HG03469 (cell line): ENCODE measurements around the gene ABHD12B.
A peak's percentile ranks its signal among the peaks of the same experiment; 100 is the strongest.

ENCODE experiments used
- ATAC-seq: cut with Tn5 transposase; IDR thresholded peaks from one replicate; pipeline ENCODE4 v1.9.1; 2021; ENCODE audit warnings: mild to moderate bottlenecking, moderate library complexity, moderate number of reproducible peaks; ENCODE audit not compliant: unreplicated experiment

The ABHD12B gene

GRCh38 chr14:50871914-50872732 is at the start of gene ABHD12B:
ABHD12B (plus strand) TSS chr14:50872053; CDS start chr14:50872175, 122 bp downstream.
- ATAC-seq = no peak

GRCh38 chr14:50822501-50823042 is 49.3 kb upstream of the ABHD12B start:
- no peak for ATAC-seq

- ATAC-seq = no peak
These were observed 48.6 kb upstream of the ABHD12B start for GRCh38 chr14:50823051-50823761.

- peak; percentile 38 for ATAC-seq
These were observed 47.9 kb upstream of the ABHD12B start for GRCh38 chr14:50823762-50824636.

GRCh38 chr14:50825307-50825706 is 46.5 kb upstream of the ABHD12B start:
- no peak for ATAC-seq

GRCh38 chr14:50826681-50827080 is 45.2 kb upstream of the ABHD12B start:
- ATAC-seq = no peak

- no peak for ATAC-seq
These were observed 42.9 kb upstream of the ABHD12B start for GRCh38 chr14:50828721-50829488.

GRCh38 chr14:50829489-50830043 is 42.3 kb upstream of the ABHD12B start:
- ATAC-seq = no peak

- ATAC-seq = peak; percentile 12
These were observed 41.6 kb upstream of the ABHD12B start for GRCh38 chr14:50830044-50830931.

GRCh38 chr14:50830932-50831725 is 40.7 kb upstream of the ABHD12B start, which contains the start of gene NIN:
NIN (minus strand) TSS chr14:50831162; CDS start chr14:50822056, 9,106 bp downstream.
- ATAC-seq = peak; percentile 44

GRCh38 chr14:50831726-50832168 is 40.1 kb upstream of the ABHD12B start:
- ATAC-seq = no peak

GRCh38 chr14:50832935-50833630 is 38.8 kb upstream of the ABHD12B start:
- ATAC-seq = no peak

- ATAC-seq = no peak
These were observed 37.0 kb upstream of the ABHD12B start for GRCh38 chr14:50834802-50835276.

- no peak for ATAC-seq
These were observed 36.6 kb upstream of the ABHD12B start for GRCh38 chr14:50835280-50835679.

GRCh38 chr14:50836515-50836914 is 35.3 kb upstream of the ABHD12B start:
- no peak for ATAC-seq

GRCh38 chr14:50837271-50837670 is 34.6 kb upstream of the ABHD12B start:
- ATAC-seq = no peak

GRCh38 chr14:50837850-50838470 is 33.9 kb upstream of the ABHD12B start:
- no peak for ATAC-seq
